ENCODE results near the gene KANSL1. TPM values are rescaled to one million over a fixed set of nuclear protein-coding genes. Genes with fewer than 3 reads are reported as not detected.

KANSL1 gene
- total RNA-seq, 1 experiment from 2014 or later, result 67.1 TPM

DNA sequence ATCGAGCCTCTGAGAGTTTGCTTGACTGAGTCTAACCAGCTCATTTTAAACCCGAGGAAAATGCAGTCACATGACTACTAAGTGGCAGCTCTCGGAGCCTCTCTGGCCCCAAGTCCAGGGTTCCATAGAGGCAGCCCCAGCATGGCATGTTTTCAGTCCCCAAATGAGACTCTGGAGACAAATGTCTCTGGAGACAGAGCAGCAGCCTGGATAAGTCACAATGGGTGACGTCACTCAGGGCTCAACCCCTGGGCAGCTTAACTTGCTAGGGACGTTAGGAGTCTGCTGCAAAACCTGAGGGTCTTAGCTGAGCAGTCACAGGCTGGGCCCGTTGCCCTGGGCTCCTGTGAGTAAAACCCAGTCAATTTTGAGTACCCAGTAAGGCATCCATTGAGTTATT lies 201.1 kb downstream of the KANSL1 start:
- no TSS peak for BruUV-seq (replicated peaks)
- Mint-ChIP-seq H3K4me3 (ENCODE audit: unreplicated experiment) (no peak overlapping the region), H3K4me1 (ENCODE audit: insufficient read depth, unreplicated experiment) (no peaks in the 10 kb centered on the region), H3K27ac (ENCODE audit: low read depth, unreplicated experiment) (no peak overlapping the region), H3K27me3 (ENCODE audit: insufficient read depth, unreplicated experiment) (no peaks in the 10 kb centered on the region), H3K9me3 (ENCODE audit: unreplicated experiment) (no peaks in the 10 kb centered on the region), H3K36me3 (ENCODE audit: insufficient read depth, unreplicated experiment) (no peaks in the 10 kb centered on the region)
- TF ChIP-seq, protein P1, sequence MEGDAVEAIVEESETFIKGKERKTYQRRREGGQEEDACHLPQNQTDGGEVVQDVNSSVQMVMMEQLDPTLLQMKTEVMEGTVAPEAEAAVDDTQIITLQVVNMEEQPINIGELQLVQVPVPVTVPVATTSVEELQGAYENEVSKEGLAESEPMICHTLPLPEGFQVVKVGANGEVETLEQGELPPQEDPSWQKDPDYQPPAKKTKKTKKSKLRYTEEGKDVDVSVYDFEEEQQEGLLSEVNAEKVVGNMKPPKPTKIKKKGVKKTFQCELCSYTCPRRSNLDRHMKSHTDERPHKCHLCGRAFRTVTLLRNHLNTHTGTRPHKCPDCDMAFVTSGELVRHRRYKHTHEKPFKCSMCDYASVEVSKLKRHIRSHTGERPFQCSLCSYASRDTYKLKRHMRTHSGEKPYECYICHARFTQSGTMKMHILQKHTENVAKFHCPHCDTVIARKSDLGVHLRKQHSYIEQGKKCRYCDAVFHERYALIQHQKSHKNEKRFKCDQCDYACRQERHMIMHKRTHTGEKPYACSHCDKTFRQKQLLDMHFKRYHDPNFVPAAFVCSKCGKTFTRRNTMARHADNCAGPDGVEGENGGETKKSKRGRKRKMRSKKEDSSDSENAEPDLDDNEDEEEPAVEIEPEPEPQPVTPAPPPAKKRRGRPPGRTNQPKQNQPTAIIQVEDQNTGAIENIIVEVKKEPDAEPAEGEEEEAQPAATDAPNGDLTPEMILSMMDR (IDR thresholded peaks at IDR 0.05; ENCODE audit: unreplicated experiment), result no peak
- CTCF ChIA-PET, result interaction anchor here (0.7 kb wide), 1 partner anchor 575 kb away, joined by 3 read pairs; no protein-coding TSS in a partner anchor
- intact Hi-C loops (cut with micrococcal nuclease), result no loop called here
- DNase-seq (ENCODE audit: unreplicated experiment), result no peak
- POLR2A ChIA-PET, result interaction anchor here (0.6 to 0.7 kb wide), 2 partner anchors 14 to 223 kb away, joined by 3 read pairs; no protein-coding TSS in a partner anchor

DNA sequence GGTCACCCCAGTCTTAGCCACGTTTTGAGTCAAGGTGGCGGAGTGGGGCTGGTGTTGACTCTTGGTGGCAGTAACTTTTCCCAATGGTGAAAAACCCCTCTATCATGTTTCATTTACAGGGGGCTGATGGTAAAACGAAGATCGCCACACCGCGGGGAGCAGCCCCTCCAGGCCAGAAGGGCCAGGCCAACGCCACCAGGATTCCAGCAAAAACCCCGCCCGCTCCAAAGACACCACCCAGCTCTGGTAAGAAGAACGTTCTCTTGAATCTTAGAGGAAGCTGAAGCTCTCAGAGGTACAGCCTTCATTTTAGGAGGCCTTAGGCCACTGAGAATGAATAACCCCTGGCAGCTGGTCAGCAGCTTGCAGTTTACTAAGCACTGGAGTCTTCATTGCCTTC lies 201.9 kb downstream of the KANSL1 start:
- Mint-ChIP-seq H3K27me3 (ENCODE audit: insufficient read depth, unreplicated experiment) (no peaks in the 10 kb centered on the region), H3K9me3 (ENCODE audit: unreplicated experiment) (no peaks in the 10 kb centered on the region), H3K4me3 (ENCODE audit: unreplicated experiment) (no peak overlapping the region), H3K4me1 (ENCODE audit: insufficient read depth, unreplicated experiment) (no peaks in the 10 kb centered on the region), H3K36me3 (ENCODE audit: insufficient read depth, unreplicated experiment) (no peaks in the 10 kb centered on the region), H3K27ac (ENCODE audit: low read depth, unreplicated experiment) (no peak overlapping the region)
- no peak for DNase-seq (ENCODE audit: unreplicated experiment)
- no TSS peak for BruUV-seq (replicated peaks)
- ChIA-PET CTCF (interaction anchor here (0.6 to 2.3 kb wide), 3 partner anchors 11 to 574 kb away, joined by 3 to 14 read pairs (median 3); no protein-coding TSS in a partner anchor), POLR2A (no interaction called here)
- TF ChIP-seq, protein P1 (IDR thresholded peaks at IDR 0.05; ENCODE audit: unreplicated experiment), result no peak
- intact Hi-C loops (cut with micrococcal nuclease), result no loop called here

DNA sequence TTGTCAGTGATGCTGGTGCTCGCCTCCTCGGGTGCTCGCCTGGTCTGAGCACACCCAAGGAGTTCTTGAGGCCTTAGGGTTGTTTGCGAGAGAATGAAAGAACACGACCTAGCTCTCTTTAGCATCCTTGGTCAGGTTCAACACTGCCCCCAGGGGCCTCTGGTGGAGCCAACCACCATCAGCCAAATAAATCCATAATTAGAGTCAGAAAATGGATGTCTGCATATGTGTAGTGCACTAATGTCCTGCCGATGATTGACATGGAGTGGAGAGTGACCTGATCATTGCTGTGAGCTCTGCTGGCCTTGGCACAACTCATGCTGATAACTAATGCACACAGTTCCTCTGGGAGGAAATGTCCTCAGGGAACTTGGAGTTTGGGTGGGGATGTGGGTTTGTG lies 202.3 kb downstream of the KANSL1 start:
- Mint-ChIP-seq H3K4me3 (ENCODE audit: unreplicated experiment) (no peak overlapping the region), H3K9me3 (ENCODE audit: unreplicated experiment) (no peaks in the 10 kb centered on the region), H3K27me3 (ENCODE audit: insufficient read depth, unreplicated experiment) (no peaks in the 10 kb centered on the region), H3K36me3 (ENCODE audit: insufficient read depth, unreplicated experiment) (no peaks in the 10 kb centered on the region), H3K27ac (ENCODE audit: low read depth, unreplicated experiment) (no peak overlapping the region), H3K4me1 (ENCODE audit: insufficient read depth, unreplicated experiment) (no peaks in the 10 kb centered on the region)
- intact Hi-C loops (cut with micrococcal nuclease), result no loop called here
- no TSS peak for BruUV-seq (replicated peaks)
- TF ChIP-seq, protein P1 (IDR thresholded peaks at IDR 0.05; ENCODE audit: unreplicated experiment), result no peak
- CTCF ChIA-PET, result interaction anchor here (0.6 to 2.3 kb wide), 3 partner anchors 12 to 112 kb away, joined by 3 to 14 read pairs (median 4); no protein-coding TSS in a partner anchor
- POLR2A ChIA-PET, result no interaction called here
- no peak for DNase-seq (ENCODE audit: unreplicated experiment)

DNA sequence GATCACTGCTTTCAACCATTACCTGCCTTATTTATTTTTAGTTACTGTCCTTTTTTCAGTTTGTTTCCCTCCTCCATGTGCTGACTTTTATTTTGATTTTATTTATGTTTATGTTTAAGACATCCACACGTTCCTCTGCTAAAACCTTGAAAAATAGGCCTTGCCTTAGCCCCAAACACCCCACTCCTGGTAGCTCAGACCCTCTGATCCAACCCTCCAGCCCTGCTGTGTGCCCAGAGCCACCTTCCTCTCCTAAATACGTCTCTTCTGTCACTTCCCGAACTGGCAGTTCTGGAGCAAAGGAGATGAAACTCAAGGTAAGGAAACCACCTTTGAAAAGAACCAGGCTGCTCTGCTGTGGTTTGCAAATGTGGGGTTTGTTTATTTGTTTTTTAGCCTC lies 203.5 kb downstream of the KANSL1 start:
- Mint-ChIP-seq H3K9me3 (ENCODE audit: unreplicated experiment) (no peaks in the 10 kb centered on the region), H3K36me3 (ENCODE audit: insufficient read depth, unreplicated experiment) (no peaks in the 10 kb centered on the region)
- intact Hi-C loops (cut with micrococcal nuclease), result no loop called here

More for the DNA sequence above, 203.5 kb downstream of the KANSL1 start:
- no peak for DNase-seq (ENCODE audit: unreplicated experiment)
- CTCF ChIA-PET, result interaction anchor here (1.2 to 2.3 kb wide), 2 partner anchors 13 to 96 kb away, joined by 4 to 14 read pairs; no protein-coding TSS in a partner anchor
- no TSS peak for BruUV-seq (replicated peaks)
- POLR2A ChIA-PET, result interaction anchor here (0.6 kb wide), 1 partner anchor 31 kb away, joined by 3 read pairs; no protein-coding TSS in a partner anchor
- TF ChIP-seq, protein P1 (IDR thresholded peaks at IDR 0.05; ENCODE audit: unreplicated experiment), result no peak
- Mint-ChIP-seq H3K4me3 (ENCODE audit: unreplicated experiment) (no peak overlapping the region), H3K27ac (ENCODE audit: low read depth, unreplicated experiment) (no peak overlapping the region), H3K27me3 (ENCODE audit: insufficient read depth, unreplicated experiment) (no peaks in the 10 kb centered on the region), H3K4me1 (ENCODE audit: insufficient read depth, unreplicated experiment) (no peaks in the 10 kb centered on the region)
